NCI-H2107 treated with DMSO at 0.1 percent for 48 hours (cell line): ENCODE measurements around the gene COL6A3.
"Not testable (repeated sequence)": the region's sequence is repeated elsewhere in the genome, so short reads cannot be mapped to it uniquely, and the experiment has no call there.

Experiments used
- DNase-seq: peaks from one replicate; lab custom pipeline; 2025; ENCODE audit not compliant: unreplicated experiment; lab: John Stamatoyannopoulos, UW

The COL6A3 gene

DNA sequence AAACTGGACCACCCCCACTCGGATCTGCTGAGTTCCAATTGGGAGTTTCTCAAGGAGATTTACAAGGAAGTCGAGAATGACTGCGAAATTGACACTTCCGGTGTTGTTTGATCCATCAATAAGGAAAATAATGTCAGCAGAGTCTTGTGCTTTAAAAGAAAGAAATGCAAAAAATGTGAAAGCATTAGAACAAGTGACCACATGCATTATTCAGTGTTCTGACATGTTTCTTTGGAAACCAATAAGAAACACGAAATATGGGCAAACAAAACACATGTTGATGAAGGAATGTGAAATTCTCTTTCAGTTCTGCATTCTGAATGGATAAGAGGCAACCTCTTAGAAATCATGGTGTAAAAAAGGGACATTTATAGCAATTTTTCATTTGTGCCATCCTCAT lies 25.9 kb downstream of the COL6A3 start:
- DNase-seq: no peak

DNA sequence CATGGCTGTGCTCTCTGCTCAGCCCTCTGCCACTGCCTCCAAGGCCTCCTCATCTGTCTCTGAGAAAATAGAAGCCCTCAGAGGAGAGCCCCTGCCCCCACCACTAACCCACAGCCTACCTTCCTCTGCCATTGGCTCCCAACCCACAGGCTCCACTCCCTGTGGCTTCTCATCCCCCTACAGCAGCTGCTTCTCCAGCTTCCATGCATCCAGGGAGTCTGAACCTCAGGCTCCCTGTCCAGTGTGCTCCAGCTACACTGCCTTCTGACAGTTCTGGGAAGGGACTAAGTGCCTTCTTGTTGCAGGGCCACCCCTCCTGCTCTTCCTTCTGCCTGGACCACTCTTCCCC lies 29.3 kb downstream of the COL6A3 start:
- no peak for DNase-seq

DNA sequence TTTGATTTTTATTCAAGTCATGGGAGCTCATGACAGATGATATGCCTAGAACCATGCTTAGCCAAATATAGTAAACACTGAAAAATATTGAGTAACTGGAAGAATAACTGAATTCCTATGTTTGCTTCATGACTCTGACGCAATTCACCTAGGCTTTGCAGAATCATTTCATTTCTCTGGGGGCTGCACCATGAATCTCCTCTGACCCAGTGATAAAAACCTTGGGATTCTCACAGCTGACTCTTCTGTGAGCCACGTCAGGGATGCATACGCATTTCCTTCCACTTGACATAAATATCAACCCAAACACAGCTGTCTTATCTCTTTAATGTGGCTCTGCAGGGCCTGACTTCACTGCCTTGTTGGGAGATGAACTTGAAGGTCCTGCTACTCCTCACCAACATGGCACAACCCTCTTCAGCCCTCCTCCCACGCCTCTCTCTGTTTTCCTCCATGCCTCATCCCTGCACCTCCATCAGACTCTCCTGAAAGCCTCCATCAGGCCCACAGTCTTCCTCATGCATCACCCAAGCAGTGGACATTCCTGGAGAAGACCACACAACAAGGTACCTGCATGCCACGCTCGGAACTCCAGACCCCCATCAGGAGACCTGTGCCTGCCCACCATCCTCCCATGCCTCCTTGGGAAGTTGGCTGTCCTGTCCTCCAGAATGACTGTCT lies 29.8 kb downstream of the COL6A3 start:
- DNase-seq: no peak

DNA sequence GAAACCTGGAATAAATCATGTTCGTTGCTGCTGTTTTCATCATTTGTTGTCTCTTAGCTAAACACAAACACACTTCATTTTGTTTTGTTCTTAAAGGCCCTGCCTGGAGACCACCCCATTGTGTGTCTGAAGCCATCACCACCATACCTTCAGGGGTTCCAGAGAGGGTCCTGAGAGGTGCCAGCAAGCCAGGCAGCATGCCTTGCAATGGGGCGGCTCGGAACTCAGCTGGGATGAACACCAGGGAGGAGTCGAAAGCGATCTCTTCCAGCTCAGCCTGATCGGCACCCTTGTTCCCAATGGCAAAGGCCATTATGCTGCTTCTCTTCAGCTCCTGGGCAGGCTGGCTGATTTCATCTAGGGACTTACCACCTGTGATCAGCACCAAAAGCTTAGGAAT lies 33.2 kb downstream of the COL6A3 start:
- DNase-seq: no peak

DNA sequence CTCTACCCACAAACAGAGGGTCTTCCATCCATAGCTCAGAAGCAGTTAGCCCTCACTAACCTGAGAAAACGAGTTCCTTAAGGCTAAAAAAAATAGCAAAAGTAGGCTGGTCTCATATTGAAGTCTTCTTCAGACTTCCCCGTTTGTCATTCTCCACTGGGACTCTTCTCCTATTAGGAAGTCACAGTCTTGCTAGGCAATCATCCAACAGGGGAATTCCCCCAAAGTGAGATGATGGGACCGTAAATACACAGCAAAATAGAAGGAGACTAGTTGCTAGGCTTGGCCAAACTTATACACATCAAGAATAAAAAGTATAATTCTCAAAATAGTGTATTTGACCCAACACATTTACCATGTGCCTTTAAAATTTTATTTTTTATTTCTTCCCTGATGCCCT lies 34.3 kb downstream of the COL6A3 start:
- no peak for DNase-seq

DNA sequence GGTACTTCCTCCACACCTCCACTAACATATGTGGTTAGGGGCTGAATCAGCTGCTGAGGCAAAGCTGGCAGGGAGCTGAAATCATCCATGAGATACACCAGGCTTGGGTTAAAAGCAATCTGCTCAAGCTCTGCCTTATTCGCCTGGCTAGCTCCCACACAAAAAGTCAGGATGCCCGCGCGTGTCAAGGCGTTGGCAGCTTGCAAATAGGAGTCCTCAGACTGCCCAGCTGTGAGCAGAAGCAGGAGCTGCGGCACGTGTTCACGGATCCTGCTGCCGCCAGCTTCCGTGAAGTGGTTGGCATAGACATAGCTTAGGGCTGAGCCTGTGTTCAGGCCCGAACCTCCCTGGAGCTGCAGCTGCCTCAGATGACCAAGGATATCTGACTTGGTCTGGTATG lies 35.3 kb downstream of the COL6A3 start:
- no peak for DNase-seq

DNA sequence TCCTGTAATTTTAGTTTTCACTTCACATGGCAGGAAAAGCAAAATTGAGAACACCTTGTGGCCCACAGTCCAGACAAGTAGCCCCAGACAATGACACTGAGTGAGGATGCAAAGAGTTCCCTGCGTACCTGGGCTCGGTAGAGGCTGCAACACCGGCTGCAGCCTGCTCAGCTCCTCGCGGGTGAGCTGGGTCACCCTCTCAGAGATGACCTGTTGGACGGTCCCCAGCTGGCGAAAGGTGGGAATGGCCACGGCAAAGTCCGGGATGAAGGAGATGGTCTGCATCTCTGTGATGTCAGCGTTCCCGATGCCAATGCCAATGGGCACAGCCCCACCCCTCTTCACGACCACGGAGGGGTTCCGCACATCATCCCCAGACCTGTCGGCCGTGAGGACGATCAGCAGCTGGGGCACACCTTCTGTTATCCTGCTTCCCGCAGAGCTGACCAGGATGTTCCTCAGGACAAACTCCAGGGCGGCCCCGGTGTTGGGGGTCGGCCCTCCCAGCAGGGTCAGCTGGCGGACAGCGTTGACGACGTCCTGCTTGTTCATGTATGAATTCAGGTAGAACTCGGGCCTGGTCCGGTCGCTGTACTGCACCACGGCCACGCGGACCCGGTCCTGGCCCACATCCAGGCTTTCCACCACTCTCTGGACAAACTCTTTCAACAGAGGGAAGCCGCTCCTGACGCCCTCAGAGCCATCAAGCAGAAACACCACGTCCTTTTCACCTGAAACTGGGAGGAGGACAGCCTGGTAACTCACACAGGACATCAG lies 39.5 kb downstream of the COL6A3 start:
- DNase-seq: no peak

DNA sequence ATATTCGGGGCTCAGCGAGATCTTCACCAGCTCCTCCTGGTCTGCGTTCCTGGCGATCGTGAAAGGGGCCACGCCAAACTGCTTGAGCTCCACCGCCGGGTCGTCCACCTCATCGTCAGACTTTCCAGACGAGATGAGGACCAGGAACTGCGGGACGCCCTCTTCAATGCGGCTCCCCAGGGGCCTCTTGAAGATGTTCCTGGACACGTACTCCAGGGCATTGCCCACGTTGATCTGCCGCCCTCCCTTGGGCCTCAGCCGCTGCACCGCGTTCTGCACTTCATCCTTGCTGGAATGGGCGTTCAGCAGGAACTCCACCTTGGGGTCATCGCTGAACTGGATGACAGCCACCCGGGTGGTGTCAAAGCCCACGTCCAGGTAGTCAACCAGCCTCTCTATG lies 42.1 kb downstream of the COL6A3 start:
- no peak for DNase-seq

DNA sequence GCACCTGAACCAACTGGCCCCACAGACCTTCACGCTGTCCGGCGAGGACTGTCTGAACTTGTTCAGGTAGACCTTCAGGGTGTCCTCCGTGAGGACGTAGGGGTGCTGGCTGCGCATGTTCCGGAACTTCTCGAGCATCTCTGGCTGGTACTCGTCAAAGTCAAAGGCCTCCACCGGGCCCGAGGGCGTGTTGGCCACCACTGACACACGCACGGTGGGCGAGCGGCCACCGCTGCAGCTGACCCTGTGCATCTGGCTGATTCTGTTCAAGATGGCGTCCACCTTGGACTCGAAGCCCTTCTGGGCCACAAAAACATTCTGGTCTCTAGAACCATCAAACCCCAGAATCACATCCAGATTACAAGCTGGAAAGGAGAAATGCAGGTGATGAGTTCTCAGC lies 48.3 kb downstream of the COL6A3 start:
- no peak for DNase-seq

DNA sequence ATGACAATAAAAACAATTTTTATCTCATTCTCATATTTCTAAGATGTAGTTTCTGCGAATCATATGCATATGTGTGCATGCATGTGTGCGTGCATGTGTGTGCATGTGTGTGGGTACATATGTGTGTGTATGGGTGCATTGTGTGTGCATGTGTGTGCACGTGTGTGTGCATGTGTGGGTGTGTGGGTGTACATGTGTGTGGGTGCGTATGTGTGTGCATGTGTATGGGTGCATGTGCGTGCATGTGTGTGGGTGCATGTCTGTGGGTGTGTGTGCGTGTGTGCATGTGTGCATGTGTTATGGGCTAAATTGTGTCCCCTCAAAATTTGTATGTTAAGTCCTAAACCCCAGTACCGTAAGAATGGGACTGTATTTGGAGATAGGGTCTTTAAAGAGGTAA lies 49.3 kb downstream of the COL6A3 start:
- no peak for DNase-seq

DNA sequence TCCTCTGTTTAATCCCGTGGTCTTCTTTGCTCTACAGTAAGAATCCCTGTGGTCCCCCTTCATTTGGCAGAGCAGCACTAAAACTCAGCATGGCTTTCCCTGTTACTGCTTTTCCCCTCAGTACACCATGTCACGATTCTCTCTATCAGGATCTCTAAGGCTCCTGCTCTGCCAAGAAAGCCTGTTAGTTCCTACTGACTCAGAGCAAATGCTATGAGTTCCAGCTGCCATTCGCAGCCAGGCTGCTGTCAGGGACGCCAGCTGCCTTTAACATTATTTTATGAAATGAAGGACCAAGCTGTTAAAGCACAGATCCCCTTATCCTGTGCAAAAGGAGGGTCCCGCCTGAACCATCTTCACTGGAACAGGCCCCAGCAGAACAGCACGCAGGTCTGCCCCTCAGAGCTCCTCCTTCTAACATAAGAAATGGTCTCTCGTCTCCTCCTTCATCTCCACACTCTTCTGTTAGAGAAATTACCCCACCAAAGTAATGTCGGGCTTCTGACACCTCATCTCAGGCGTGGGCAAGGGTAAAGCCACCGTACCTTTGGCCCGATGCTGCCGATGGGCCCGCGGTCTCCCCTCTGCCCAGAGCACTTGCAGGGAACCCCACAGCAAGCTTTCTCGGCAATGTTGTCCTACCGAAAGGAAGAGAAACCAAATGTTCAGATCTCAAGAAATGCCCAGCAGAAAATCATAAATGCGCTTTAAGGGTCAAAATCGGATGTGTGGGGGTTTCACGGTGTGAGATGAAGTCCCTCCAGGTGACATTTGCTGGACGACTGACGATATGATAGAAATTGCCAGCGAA lies 52.6 kb downstream of the COL6A3 start:
- DNase-seq: no peak

DNA sequence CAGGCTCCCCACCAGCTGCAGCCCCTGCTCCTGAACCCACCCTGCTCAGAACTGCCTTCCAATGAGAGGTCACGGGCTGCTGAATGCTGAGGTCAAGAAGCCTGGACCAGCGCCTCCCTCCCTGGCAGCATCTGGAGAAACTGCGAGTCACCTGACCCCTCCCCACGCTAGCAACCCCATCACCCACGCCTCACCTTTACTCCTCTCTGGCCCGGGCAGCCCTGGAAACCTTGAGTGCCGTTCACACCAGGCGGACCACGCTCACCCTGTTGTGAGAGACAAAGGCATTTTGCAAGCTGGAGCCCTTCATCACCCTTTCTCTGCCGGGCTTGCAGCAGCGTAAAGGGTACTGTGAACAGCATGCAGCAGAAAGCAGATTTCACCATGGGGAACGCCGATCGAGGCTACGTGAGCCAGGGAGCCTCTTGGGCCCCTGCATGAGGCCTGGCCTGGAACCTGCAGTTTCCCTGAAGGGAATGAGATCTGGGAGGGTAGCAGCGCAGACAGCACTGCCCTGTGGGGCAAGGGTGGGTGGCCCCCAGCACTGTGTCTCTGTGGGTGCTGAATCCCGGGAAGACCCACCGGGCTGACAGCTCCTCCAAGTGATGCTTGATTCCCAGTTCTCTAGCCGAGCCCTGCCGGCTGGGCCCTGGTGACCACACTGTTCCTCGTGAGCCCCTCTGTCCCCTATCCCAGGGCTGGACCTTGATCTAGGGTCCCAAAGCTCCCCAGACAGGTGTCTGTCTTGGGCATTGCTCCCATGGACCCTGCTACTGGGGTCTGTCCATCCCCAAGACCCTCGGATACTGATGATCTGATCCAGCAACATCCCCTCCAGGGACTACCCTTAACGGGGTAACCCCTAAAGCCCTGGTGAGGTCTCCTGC lies 53.8 kb downstream of the COL6A3 start:
- DNase-seq: no peak

DNA sequence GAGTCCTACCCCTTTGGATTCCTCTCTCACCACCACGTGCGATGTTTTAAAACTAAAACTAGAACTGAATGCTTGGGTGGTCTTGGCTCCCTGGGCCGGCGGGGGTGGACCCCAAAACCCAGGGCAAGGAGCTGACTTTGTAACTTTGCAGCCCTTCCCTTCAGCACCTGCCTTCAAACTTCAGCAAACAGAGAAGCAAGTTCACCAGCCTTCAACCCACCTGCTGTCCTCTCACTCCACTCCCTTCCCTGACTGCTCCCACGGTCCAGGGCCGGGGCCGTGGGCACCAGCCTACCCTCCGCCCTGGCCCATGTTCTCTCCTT lies 54.5 kb downstream of the COL6A3 start:
- no peak for DNase-seq

DNA sequence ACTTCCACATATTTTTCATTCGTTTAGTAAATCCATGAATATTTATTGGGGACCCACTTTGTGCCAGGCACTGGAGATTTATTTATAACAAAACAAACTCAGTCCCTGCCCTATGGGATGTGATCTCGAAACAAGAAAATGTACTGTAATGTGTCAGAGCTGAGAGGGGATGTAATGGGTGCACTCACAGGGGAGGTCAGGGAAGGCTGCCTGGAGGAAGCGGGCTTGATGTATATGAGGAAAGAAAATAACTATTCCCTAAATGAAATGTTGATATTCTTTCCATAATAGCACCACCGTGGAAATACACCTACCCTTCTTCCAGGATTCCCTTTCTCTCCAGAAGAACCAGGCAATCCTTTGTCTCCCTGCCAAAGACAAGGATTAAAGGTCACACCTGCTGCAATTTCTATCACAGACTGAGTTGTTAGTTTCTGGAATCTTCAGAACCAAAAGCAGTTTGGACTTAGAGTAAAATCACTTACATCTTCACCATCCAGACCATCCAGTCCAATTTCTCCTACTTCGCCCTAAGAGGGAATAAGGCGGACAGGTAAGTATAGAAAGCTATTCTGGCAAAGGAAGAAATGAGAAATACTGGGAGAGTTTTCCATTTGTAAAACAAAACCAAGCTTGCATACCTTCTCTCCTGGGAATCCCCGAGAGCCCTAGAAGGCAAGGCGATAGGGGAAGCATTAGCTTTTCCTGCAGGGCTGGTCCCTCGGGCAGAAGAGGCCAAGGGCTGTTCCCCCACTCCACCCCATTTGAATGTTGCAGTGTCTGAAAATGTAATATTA lies 55.0 kb downstream of the COL6A3 start:
- DNase-seq: no peak

DNA sequence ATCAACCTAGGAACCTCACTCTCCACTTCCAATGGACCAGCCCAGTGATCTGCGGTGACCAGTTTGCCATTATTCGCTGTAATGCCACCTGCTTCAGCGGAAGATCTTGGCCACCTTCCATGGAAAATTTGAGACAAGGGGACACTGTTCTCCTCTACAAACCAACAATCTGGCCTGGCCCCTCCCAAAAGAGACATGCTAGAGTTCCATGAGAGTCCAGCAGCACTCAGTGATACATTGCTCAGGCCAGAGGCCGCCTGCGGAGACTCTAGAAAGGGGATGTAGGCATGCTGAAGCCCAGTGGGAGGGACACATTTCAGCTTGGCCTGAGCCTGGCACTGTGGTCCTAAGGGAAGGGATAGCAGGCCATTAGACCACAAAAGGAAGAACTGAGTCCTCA lies 58.3 kb downstream of the COL6A3 start:
- no peak for DNase-seq

DNA sequence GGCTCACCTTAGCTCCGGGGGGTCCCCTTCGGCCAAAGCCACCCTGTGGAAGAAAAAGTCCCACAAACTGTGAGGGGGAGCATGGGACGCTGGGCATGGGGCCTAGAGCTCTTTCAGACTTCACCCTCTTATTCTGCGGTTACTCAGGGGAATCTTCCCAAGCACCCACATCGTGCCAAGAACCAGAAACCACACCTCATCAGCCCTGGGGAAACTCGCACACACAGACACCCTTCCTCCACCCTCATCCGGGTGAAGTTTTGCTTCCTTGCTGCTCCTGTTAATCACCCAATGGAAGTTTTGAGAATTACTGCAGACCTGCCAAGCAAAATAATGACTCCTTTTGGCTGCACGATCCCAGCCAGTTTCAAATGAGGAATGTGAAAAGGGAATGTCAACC lies 59.1 kb downstream of the COL6A3 start:
- no peak for DNase-seq

DNA sequence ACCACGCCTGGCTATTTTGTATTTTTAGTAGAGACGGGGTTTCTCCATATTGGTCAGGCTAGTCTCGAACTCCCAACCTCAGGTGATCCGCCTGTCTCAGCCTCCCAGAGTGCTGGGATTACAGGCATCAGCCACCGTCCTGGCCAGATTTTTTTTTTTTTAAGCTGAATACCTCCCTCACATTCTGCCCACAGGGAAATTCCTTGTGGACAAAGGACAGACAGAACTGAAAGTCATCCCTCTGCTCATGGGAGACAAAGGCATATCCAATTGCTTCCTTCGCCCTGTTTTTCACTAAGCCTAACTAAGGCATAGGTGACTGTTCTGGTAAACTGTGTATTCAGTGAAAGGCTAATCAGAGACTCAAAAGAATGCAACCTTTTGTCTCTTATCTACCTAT lies 59.8 kb downstream of the COL6A3 start:
- DNase-seq: not testable (repeated sequence)

DNA sequence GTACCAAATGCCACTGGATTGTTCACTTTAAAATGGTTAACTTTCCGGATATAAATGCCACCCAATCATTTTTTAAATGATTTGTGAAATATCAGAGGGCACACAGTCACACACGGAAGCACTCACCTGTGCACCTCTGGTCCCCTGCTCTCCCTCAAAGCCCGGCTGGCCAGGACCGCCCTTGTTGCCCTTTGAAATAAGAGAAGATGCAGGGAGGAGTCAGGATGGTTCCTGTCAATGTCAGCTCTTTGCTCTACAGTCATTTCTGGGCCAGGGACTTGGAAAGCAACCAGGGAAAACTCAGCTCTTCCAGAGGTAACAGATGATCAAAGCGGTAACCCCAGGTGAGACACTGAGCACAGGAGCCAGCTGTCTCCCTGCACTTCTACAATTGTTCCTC lies 60.7 kb downstream of the COL6A3 start:
- no peak for DNase-seq

DNA sequence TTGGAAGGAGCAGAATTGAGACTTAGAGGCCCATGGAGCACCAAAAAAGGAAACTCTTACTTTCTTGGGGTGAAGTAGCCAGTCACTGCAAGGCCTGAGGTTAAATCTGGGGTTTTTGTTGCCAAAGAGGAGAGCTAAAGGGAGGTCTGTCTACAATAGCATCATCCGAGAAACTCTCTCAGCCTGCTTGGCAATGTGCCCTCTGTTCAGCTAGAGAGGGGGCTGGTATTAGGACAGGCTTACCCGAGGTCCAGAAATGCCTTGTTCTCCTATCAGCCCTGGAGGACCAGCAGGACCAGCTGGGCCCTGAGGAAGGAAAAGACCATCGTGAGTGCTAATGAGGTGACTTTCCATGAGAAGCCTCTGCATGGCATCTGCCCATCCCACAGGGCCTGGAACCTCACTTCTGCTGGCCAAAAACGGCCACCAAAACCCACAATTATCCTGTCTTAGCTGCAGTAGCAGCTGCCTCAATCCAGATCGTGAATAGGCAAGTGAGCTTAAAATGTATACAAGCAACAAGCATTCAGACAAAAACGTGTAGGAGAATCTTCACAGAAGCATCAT lies 61.6 kb downstream of the COL6A3 start:
- DNase-seq: no peak

DNA sequence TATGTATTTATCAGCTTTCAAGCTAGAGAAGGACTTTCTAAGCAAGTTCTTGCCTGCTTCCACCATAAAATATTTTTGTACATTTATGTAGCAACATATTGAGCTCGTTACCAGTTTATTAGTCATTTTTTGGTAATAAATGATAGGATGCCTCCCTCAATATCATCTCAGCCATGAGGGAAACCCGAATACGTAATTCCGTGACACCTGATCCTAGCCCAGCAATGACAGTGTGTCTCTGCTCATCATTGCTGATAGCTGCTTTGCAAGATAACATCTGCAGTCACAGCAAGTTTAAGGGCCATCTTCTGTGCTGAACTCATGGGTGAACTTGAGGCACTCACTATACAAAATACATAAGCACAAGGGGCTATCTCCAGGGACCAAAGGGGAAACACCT lies 62.2 kb downstream of the COL6A3 start:
- DNase-seq: no peak
